ENCODE measurements around the gene ARHGEF10L.

Gene ARHGEF10L

GRCh38 chr1:17607644-17608581 is 68.4 kb downstream of the ARHGEF10L start:
- Histone ChIP-seq H3K9ac (ENCODE audit: low read length) (no peak overlapping the region), H3K4me3 (ENCODE audit: low read length) (no peak overlapping the region), H3K4me1 (ENCODE audit: control insufficient read depth, insufficient read depth, low read length) (no peaks in the 10 kb centered on the region), H3K27me3 (ENCODE audit: control insufficient read depth, insufficient read depth, low read length) (no peaks in the 10 kb centered on the region), H3K36me3 (ENCODE audit: control insufficient read depth, insufficient read depth, low read length) (peaks cover 7% of the 10 kb centered on the region), H3K27ac (ENCODE audit: low read depth, low read length) (no peak overlapping the region)

GRCh38 chr1:17609529-17609928 is 70.0 kb downstream of the ARHGEF10L start:
- Histone ChIP-seq H3K4me1 (ENCODE audit: control insufficient read depth, insufficient read depth, low read length) (no peaks in the 10 kb centered on the region), H3K27ac (ENCODE audit: low read depth, low read length) (no peak overlapping the region), H3K36me3 (ENCODE audit: control insufficient read depth, insufficient read depth, low read length) (peaks cover 7% of the 10 kb centered on the region), H3K9ac (ENCODE audit: low read length) (no peak overlapping the region), H3K4me3 (ENCODE audit: low read length) (no peak overlapping the region), H3K27me3 (ENCODE audit: control insufficient read depth, insufficient read depth, low read length) (no peaks in the 10 kb centered on the region)

DNA sequence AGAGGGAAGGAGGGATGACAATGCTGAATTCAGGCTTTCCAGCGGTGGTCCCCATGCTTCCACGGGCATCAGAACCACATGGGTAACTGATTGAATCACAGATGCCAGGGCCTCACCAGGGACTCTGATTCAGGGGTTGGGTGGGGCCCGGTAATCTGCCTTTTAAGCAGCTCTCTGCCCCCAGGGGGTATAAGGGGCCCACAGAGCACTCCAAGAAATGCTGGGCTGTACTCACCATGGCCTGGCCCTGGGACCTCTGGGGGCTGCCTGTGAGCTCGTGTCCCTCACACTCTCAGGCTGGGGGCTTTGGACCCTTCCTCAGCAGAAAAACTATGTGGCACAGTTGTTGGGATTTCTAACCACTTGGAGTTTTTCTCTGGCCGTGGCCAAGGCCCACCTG is 70.6 kb downstream of the ARHGEF10L start:
- Histone ChIP-seq H3K27ac (ENCODE audit: low read depth, low read length) (no peak overlapping the region), H3K27me3 (ENCODE audit: control insufficient read depth, insufficient read depth, low read length) (no peaks in the 10 kb centered on the region), H3K36me3 (ENCODE audit: control insufficient read depth, insufficient read depth, low read length) (peaks cover 7% of the 10 kb centered on the region), H3K9ac (ENCODE audit: low read length) (no peak overlapping the region), H3K4me1 (ENCODE audit: control insufficient read depth, insufficient read depth, low read length) (no peaks in the 10 kb centered on the region), H3K4me3 (ENCODE audit: low read length) (no peak overlapping the region)

DNA sequence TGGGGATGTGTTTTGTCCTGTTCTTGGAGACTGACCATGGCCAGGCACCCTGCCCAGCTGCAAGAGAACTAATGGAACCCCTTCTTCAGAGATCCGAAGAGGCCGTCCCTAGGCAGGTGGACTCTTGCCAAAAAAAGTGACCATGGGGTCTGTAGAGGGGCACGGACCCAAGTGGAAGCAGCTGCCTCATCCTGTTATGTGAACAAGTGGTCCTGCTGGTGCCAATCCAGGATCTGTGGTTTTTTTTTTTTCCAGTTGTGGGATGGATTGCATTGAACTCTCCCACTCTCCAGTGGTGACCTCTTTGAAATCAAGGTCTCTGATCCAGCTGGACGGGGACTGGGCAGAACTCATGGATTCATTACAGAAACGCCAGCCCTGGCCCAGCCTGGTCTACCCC is 71.2 kb downstream of the ARHGEF10L start:
- no peak overlapping the region for H3K4me3 ChIP-seq (ENCODE audit: low read length)
- no peak overlapping the region for H3K9ac ChIP-seq (ENCODE audit: low read length)
- H3K4me1 ChIP-seq (ENCODE audit: control insufficient read depth, insufficient read depth, low read length) = no peaks in the 10 kb centered on the region
- H3K27ac ChIP-seq (ENCODE audit: low read depth, low read length) = no peak overlapping the region
- no peaks in the 10 kb centered on the region for H3K27me3 ChIP-seq (ENCODE audit: control insufficient read depth, insufficient read depth, low read length)
- H3K36me3 ChIP-seq (ENCODE audit: control insufficient read depth, insufficient read depth, low read length) = peaks cover 7% of the 10 kb centered on the region

- Histone ChIP-seq H3K4me3 (ENCODE audit: low read length) (no peak overlapping the region), H3K27me3 (ENCODE audit: control insufficient read depth, insufficient read depth, low read length) (no peaks in the 10 kb centered on the region), H3K4me1 (ENCODE audit: control insufficient read depth, insufficient read depth, low read length) (no peaks in the 10 kb centered on the region), H3K27ac (ENCODE audit: low read depth, low read length) (no peak overlapping the region), H3K36me3 (ENCODE audit: control insufficient read depth, insufficient read depth, low read length) (peaks cover 7% of the 10 kb centered on the region), H3K9ac (ENCODE audit: low read length) (no peak overlapping the region)
Observed at GRCh38 chr1:17611991-17612390, 72.5 kb downstream of the ARHGEF10L start.

GRCh38 chr1:17612831-17613230 is 73.3 kb downstream of the ARHGEF10L start:
- Histone ChIP-seq H3K27ac (ENCODE audit: low read depth, low read length) (no peak overlapping the region), H3K27me3 (ENCODE audit: control insufficient read depth, insufficient read depth, low read length) (no peaks in the 10 kb centered on the region), H3K4me3 (ENCODE audit: low read length) (no peak overlapping the region), H3K36me3 (ENCODE audit: control insufficient read depth, insufficient read depth, low read length) (peaks cover 7% of the 10 kb centered on the region), H3K9ac (ENCODE audit: low read length) (no peak overlapping the region), H3K4me1 (ENCODE audit: control insufficient read depth, insufficient read depth, low read length) (peaks cover 5% of the 10 kb centered on the region)

DNA sequence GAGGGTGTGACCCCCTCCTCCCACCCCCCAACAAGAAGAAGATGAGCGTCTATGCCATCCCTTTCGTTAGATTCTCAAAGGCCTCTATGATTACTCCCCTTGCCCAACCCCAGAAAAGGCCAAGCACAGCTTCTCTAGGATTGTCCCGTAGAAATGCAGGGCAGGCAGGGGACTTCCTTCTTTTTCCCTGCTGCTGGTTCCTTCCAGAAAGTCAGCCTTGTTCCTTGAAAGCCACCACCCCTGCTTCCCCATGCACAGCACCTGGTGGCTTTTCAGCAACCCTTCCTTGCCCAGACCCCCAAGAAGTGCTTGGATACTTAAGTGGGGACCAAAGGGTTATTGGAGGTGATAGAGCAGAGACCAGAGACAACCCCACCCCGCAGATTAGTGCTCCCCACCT is 75.1 kb downstream of the ARHGEF10L start:
- H3K27ac ChIP-seq (ENCODE audit: low read depth, low read length) = no peak overlapping the region
- H3K27me3 ChIP-seq (ENCODE audit: control insufficient read depth, insufficient read depth, low read length) = no peaks in the 10 kb centered on the region
- peaks cover 14% of the 10 kb centered on the region for H3K4me1 ChIP-seq (ENCODE audit: control insufficient read depth, insufficient read depth, low read length)
- H3K4me3 ChIP-seq (ENCODE audit: low read length) = no peak overlapping the region
- H3K9ac ChIP-seq (ENCODE audit: low read length) = no peak overlapping the region
- H3K36me3 ChIP-seq (ENCODE audit: control insufficient read depth, insufficient read depth, low read length) = peaks cover 7% of the 10 kb centered on the region

GRCh38 chr1:17615157-17615556 is 75.7 kb downstream of the ARHGEF10L start:
- H3K27ac ChIP-seq (ENCODE audit: low read depth, low read length) = no peak overlapping the region

GRCh38 chr1:17615959-17616358 is 76.5 kb downstream of the ARHGEF10L start:
- H3K27ac ChIP-seq (ENCODE audit: low read depth, low read length) = no peak overlapping the region

More at GRCh38 chr1:17615157-17615556, 75.7 kb downstream of the ARHGEF10L start:
- H3K4me1 ChIP-seq (ENCODE audit: control insufficient read depth, insufficient read depth, low read length) = peaks cover 14% of the 10 kb centered on the region
- H3K27me3 ChIP-seq (ENCODE audit: control insufficient read depth, insufficient read depth, low read length) = no peaks in the 10 kb centered on the region
- H3K4me3 ChIP-seq (ENCODE audit: low read length) = no peak overlapping the region
- peaks cover 7% of the 10 kb centered on the region for H3K36me3 ChIP-seq (ENCODE audit: control insufficient read depth, insufficient read depth, low read length)
- no peak overlapping the region for H3K9ac ChIP-seq (ENCODE audit: low read length)

DNA sequence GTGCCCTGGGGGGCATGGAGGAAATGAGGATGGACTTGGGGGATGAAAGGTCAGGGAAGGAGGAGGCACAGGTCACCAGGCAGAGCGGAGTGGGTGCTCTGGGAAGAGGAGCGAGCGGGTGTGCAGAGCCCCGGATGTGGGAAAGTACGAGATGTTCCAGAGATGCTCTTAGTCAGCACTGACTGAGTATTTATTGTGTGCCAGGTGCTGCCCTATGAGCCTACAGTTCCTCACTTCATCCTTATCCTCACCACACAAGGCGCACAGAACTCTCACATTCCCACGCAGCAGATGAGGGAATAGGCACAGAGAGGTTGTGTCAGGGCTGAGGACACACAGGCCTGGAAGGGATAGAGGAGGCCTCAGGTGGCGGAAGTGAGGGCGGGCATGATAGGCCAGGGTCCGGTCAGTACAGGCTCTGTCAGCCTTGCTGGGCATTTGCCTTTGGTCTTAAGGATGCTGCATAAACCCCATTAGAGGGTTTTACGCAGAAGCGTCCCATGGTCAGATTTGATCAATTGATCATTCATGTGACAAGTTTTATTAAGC is 77.3 kb downstream of the ARHGEF10L start:
- no peak overlapping the region for H3K27ac ChIP-seq (ENCODE audit: low read depth, low read length)
- H3K36me3 ChIP-seq (ENCODE audit: control insufficient read depth, insufficient read depth, low read length) = no peaks in the 10 kb centered on the region
- no peaks in the 10 kb centered on the region for H3K27me3 ChIP-seq (ENCODE audit: control insufficient read depth, insufficient read depth, low read length)
- H3K4me1 ChIP-seq (ENCODE audit: control insufficient read depth, insufficient read depth, low read length) = peaks cover 14% of the 10 kb centered on the region
- H3K9ac ChIP-seq (ENCODE audit: low read length) = no peak overlapping the region
- H3K4me3 ChIP-seq (ENCODE audit: low read length) = no peak overlapping the region

More at GRCh38 chr1:17615959-17616358, 76.5 kb downstream of the ARHGEF10L start:
- peaks cover 14% of the 10 kb centered on the region for H3K4me1 ChIP-seq (ENCODE audit: control insufficient read depth, insufficient read depth, low read length)
- H3K9ac ChIP-seq (ENCODE audit: low read length) = no peak overlapping the region
- no peak overlapping the region for H3K4me3 ChIP-seq (ENCODE audit: low read length)
- H3K27me3 ChIP-seq (ENCODE audit: control insufficient read depth, insufficient read depth, low read length) = no peaks in the 10 kb centered on the region
- peaks cover under 1% of the 10 kb centered on the region for H3K36me3 ChIP-seq (ENCODE audit: control insufficient read depth, insufficient read depth, low read length)

GRCh38 chr1:17617787-17618557 is 78.5 kb downstream of the ARHGEF10L start:
- peaks cover 14% of the 10 kb centered on the region for H3K4me1 ChIP-seq (ENCODE audit: control insufficient read depth, insufficient read depth, low read length)
- no peak overlapping the region for H3K9ac ChIP-seq (ENCODE audit: low read length)
- peak overlapping the region; percentile 43 for H3K4me3 ChIP-seq (ENCODE audit: low read length)
- no peaks in the 10 kb centered on the region for H3K27me3 ChIP-seq (ENCODE audit: control insufficient read depth, insufficient read depth, low read length)
- peaks cover 7% of the 10 kb centered on the region for H3K36me3 ChIP-seq (ENCODE audit: control insufficient read depth, insufficient read depth, low read length)
- H3K27ac ChIP-seq (ENCODE audit: low read depth, low read length) = peak overlapping the region; percentile 77

- H3K9ac ChIP-seq (ENCODE audit: low read length) = no peak overlapping the region
- H3K4me3 ChIP-seq (ENCODE audit: low read length) = peak overlapping the region; percentile 43
- H3K27ac ChIP-seq (ENCODE audit: low read depth, low read length) = peak overlapping the region; percentile 77
- H3K4me1 ChIP-seq (ENCODE audit: control insufficient read depth, insufficient read depth, low read length) = peaks cover 14% of the 10 kb centered on the region
- peaks cover 7% of the 10 kb centered on the region for H3K36me3 ChIP-seq (ENCODE audit: control insufficient read depth, insufficient read depth, low read length)
- H3K27me3 ChIP-seq (ENCODE audit: control insufficient read depth, insufficient read depth, low read length) = no peaks in the 10 kb centered on the region
Observed at GRCh38 chr1:17618558-17619247, 79.2 kb downstream of the ARHGEF10L start.
